Liver (tissue), 9 donors: ENCODE measurements around the gene NOTCH4. TPM values are rescaled to one million over a fixed set of nuclear protein-coding genes. Genes with fewer than 3 reads are reported as not detected.

ENCODE experiments used
- DNase-seq: peaks from one replicate; pipeline ENCODE4 v3.0.0-alpha.2; 2017; ENCODE audit warnings: low spot score
- H3K27ac ChIP-seq, 2 donors: one replicate each; pipeline ENCODE4 v1.7.0; 2013; ENCODE audit warnings: inconsistent platforms in 2 of 2, low read length in 2 of 2, control low read depth in 1 of 2, low read depth in 1 of 2, mild to moderate bottlenecking in 1 of 2
- H3K27me3 ChIP-seq, 4 donors: one replicate each; pipeline versions ENCODE4 v1.6.1 to v1.7.0; 2013; ENCODE audit warnings: low read length in 3 of 4, inconsistent platforms in 1 of 4, mild to moderate bottlenecking in 1 of 4, moderate library complexity in 1 of 4; ENCODE audit not compliant: control insufficient read depth in 4 of 4, insufficient read depth in 4 of 4
- H3K36me3 ChIP-seq, 4 donors: one replicate each; pipeline versions ENCODE4 v1.6.1 to v1.7.0; 2013; ENCODE audit warnings: low read length in 3 of 4, mild to moderate bottlenecking in 3 of 4, low read depth in 1 of 4, moderate library complexity in 1 of 4; ENCODE audit not compliant: control insufficient read depth in 4 of 4, insufficient read depth in 3 of 4
- H3K4me1 ChIP-seq, 4 donors: one replicate each; pipeline versions ENCODE4 v1.6.1 to v1.7.0; 2013; ENCODE audit warnings: low read length in 3 of 4, mild to moderate bottlenecking in 3 of 4, moderate library complexity in 1 of 4; ENCODE audit not compliant: control insufficient read depth in 4 of 4, insufficient read depth in 4 of 4
- H3K4me3 ChIP-seq, 3 donors: one replicate each; pipeline versions ENCODE4 v1.6.1 to v1.7.0; 2013; ENCODE audit warnings: low read length in 3 of 3, control low read depth in 1 of 3, low read depth in 1 of 3, mild to moderate bottlenecking in 1 of 3
- H3K9ac ChIP-seq, 2 donors: one replicate each; pipeline ENCODE4 v1.7.0; 2013; ENCODE audit warnings: low read length in 2 of 2, mild to moderate bottlenecking in 2 of 2, moderate library complexity in 2 of 2, control low read depth in 1 of 2, low read depth in 1 of 2
- H3K9me3 ChIP-seq, 4 donors: one replicate each; pipeline versions ENCODE4 v1.6.1 to v1.7.0; 2013; ENCODE audit warnings: low read length in 3 of 4; ENCODE audit not compliant: control insufficient read depth in 4 of 4
- ATF3 ChIP-seq: IDR thresholded peaks from 2 replicates; pipeline ENCODE4 v1.6.1; 2016; ENCODE audit warnings: antibody characterized with exemption
- CTCF ChIP-seq: fragments of 150-350 bp; IDR thresholded peaks from 2 replicates; pipeline ENCODE4 v1.5.1; 2017; ENCODE audit warnings: improper control_type of control experiment, low read depth, low read length; ENCODE audit not compliant: missing input control
- EGR1 ChIP-seq, 2 donors: IDR thresholded peaks; 2 replicates each; pipeline ENCODE4 v1.6.1; 2016 to 2018; ENCODE audit warnings: antibody characterized with exemption in 2 of 2, low read depth in 2 of 2
- FOXA1 ChIP-seq: IDR thresholded peaks from 2 replicates; pipeline ENCODE4 v1.6.1; 2016; ENCODE audit warnings: antibody characterized with exemption
- FOXA2 ChIP-seq: IDR thresholded peaks from 2 replicates; pipeline ENCODE4 v1.6.1; 2016; ENCODE audit warnings: antibody characterized with exemption
- GABPA ChIP-seq, 2 donors: IDR thresholded peaks in 1 of 2; conservative IDR thresholded peaks in 1 of 2; 2 replicates each; pipeline ENCODE4 v1.6.1; 2016; ENCODE audit warnings: antibody characterized with exemption in 2 of 2, mild to moderate bottlenecking in 1 of 2, moderate library complexity in 1 of 2
- HNF4A ChIP-seq, 2 donors: conservative IDR thresholded peaks; 2 replicates each; pipeline ENCODE4 v1.6.1; 2016; ENCODE audit warnings: antibody characterized with exemption in 2 of 2, mild to moderate bottlenecking in 2 of 2
- HNF4G ChIP-seq: IDR thresholded peaks from 2 replicates; pipeline ENCODE4 v1.6.1; 2016; ENCODE audit warnings: antibody characterized with exemption
- JUND ChIP-seq, 2 donors: IDR thresholded peaks; 2 replicates each; pipeline ENCODE4 v1.6.1; 2016; ENCODE audit warnings: antibody characterized with exemption in 2 of 2
- MAX ChIP-seq: IDR thresholded peaks from 2 replicates; pipeline ENCODE4 v1.6.1; 2016; ENCODE audit warnings: antibody characterized with exemption
- NR2F2 ChIP-seq: IDR thresholded peaks from 2 replicates; pipeline ENCODE4 v1.6.1; 2016; ENCODE audit warnings: antibody characterized with exemption
- RAD21 ChIP-seq, 2 donors: IDR thresholded peaks; 2 replicates each; pipeline ENCODE4 v1.6.1; 2016; ENCODE audit warnings: antibody characterized with exemption in 2 of 2, mild to moderate bottlenecking in 2 of 2
- REST ChIP-seq: IDR thresholded peaks from 2 replicates; pipeline ENCODE4 v1.6.1; 2016; ENCODE audit warnings: antibody characterized with exemption, mild to moderate bottlenecking
- RXRA ChIP-seq, 2 donors: IDR thresholded peaks; 2 replicates each; pipeline ENCODE4 v1.6.1; 2017 to 2018; ENCODE audit warnings: antibody characterized with exemption in 2 of 2, mild to moderate bottlenecking in 1 of 2
- SP1 ChIP-seq: IDR thresholded peaks from 2 replicates; pipeline ENCODE4 v1.6.1; 2018; ENCODE audit warnings: antibody characterized with exemption, mild to moderate bottlenecking
- TAF1 ChIP-seq: conservative IDR thresholded peaks from 2 replicates; pipeline ENCODE4 v1.6.1; 2016; ENCODE audit warnings: antibody characterized with exemption, mild to moderate bottlenecking
- YY1 ChIP-seq: IDR thresholded peaks from 2 replicates; pipeline ENCODE4 v1.6.1; 2016; ENCODE audit warnings: antibody characterized with exemption, mild to moderate bottlenecking
- ZBTB33 ChIP-seq: IDR thresholded peaks from 2 replicates; pipeline ENCODE4 v1.6.1; 2016; ENCODE audit warnings: antibody characterized with exemption
- WGBS: extraction: QIAGEN DNeasy Blood & Tissue Kit; methylation state at CpG from one replicate; pipeline ENCODE4 v1.1.7; 2013; 5-methylcytosine and 5-hydroxymethylcytosine counted together
- polyA plus RNA-seq, 2 donors: library from polyadenylated mRNA; stranded (reverse) in 1 of 2; unstranded in 1 of 2; fragments of 200-250 nt in 1 of 2; fragments of >200 nt in 1 of 2; fragmentation: Nextera tagmentation in 1 of 2; extraction: Ambion mirVana in 1 of 2; gene quantifications; one replicate each; pipeline versions ENCODE4 v1.2.1 to v1.2.3, GENCODE V29; 2013 to 2015
- total RNA-seq, 2 donors: library from RNA; depleted of rRNA; stranded (reverse); fragments of >200 nt; gene quantifications; one replicate each; pipeline ENCODE4 v1.2.3, GENCODE V29; 2014
- donor health status: healthy.
- donor health status: healthy.
- donor health status: healthy.
- donor health status: healthy.
- donor health status: healthy.

Gene NOTCH4
- total and polyA plus RNA-seq, 4 donors = 2.6 to 15.1 (median 8.8) TPM

GRCh38 chr6:32195652-32195901, 28.3 kb downstream of the NOTCH4 start:
- WGBS = under 1% methylated on average over 25 of the region's 25 CpGs
- TF ChIP-seq FOXA1 = peak; percentile 74
- peak; percentile 65 for TF ChIP-seq MAX
- TF ChIP-seq GABPA (IDR thresholded peaks at IDR 0.05 in 1 of 2, conservative IDR thresholded peaks at IDR 0.05 in 1 of 2) = peak in 1 of 2 donors; percentile 84
- TF ChIP-seq REST = peak; percentile 53
- peak; percentile 86 for TF ChIP-seq YY1
- no peak for TF ChIP-seq TAF1
- peak; percentile 17 for TF ChIP-seq NR2F2
- TF ChIP-seq HNF4G = no peak
- TF ChIP-seq ZBTB33 = peak; percentile 73
- TF ChIP-seq HNF4A (conservative IDR thresholded peaks at IDR 0.05) = peak in 1 of 2 donors; percentile 37
- TF ChIP-seq SP1 = peak; percentile 91
- no peak for TF ChIP-seq FOXA2
- TF ChIP-seq JUND (IDR thresholded peaks at IDR 0.05) = no peak
- peak in 1 of 2 donors; percentile 54 for TF ChIP-seq RXRA (IDR thresholded peaks at IDR 0.05)
- peak; percentile 80 for TF ChIP-seq CTCF
- TF ChIP-seq EGR1 (IDR thresholded peaks at IDR 0.05; ENCODE audit: low read depth in 2 of 2) = peak in 1 of 2 donors; percentile 95
- peak; percentile 44 to 73 for TF ChIP-seq RAD21 (IDR thresholded peaks at IDR 0.05)
- TF ChIP-seq ATF3 = no peak
- peak; percentile 100 for DNase-seq
- Histone ChIP-seq H3K9me3 (no peaks in the 10 kb centered on the region), H3K4me3 (peak overlapping the region in 1 of 3 donors; percentile 54), H3K9ac (no peak overlapping the region), H3K36me3 (no peaks in the 10 kb centered on the region), H3K4me1 (peaks cover 2 to 29% (median 16%) of the 10 kb centered on the region in 4 donors), H3K27ac (peak overlapping the region; percentile 92 to 99), H3K27me3 (no peaks in the 10 kb centered on the region)
